DOHH2 (cell line): Measurements from ENCODE around the gene SOCS6.
"Not testable (repeated sequence)": the region's sequence is repeated elsewhere in the genome, so short reads cannot be mapped to it uniquely, and the experiment has no call there.

Source experiments
- CTCF ChIP-seq: fragments of 200-600 bp; sonication (generic); IDR thresholded peaks from one replicate; pipeline ENCODE4 v1.5.1; 2014; ENCODE audit warnings: antibody characterized with exemption, mild to moderate bottlenecking, low read depth, low read length; ENCODE audit not compliant: poor library complexity, severe bottlenecking
- EZH2phosphoT487 ChIP-seq: fragments of 200-600 bp; sonication (generic); IDR thresholded peaks from 2 replicates; pipeline ENCODE4 v1.6.1; 2017; ENCODE audit warnings: borderline replicate concordance, mild to moderate bottlenecking, antibody characterized with exemption, low read length, moderate library complexity, mixed read lengths

- TF ChIP-seq CTCF, EZH2phosphoT487: not testable (repeated sequence)
Measured at GRCh38 chr18:70367344-70367743, 78.5 kb downstream of the SOCS6 start.
